ENCODE measurements around the gene ZSWIM3. TPM values are rescaled to one million over a fixed set of nuclear protein-coding genes. Genes with fewer than 3 reads are reported as not detected.
A peak's percentile ranks its signal among the peaks of the same experiment; 100 is the strongest.

The ZSWIM3 gene
- total and polyA plus RNA-seq, 2 of the 13 experiments (the other 11 are each of a cell fraction or from before 2014, with no cell fraction given): 5.2 to 5.8 TPM

- Histone ChIP-seq H3K27me3 (ENCODE audit: control insufficient read depth in 1 of 2, insufficient read depth in 2 of 2, low read length in 2 of 2) (no peaks in the 10 kb centered on the region), H3K4me3 (replicated peaks in 1 of 3; ENCODE audit: insufficient read depth in 1 of 3, low read depth in 2 of 3, low read length in 3 of 3) (no peak overlapping the region), H3K4me2 (ENCODE audit: low read depth, low read length) (peak overlapping the region; percentile 4; the same call in 1 of the 2 replicates), H3K4me1 (ENCODE audit: insufficient read depth, low read length) (peaks cover 50% of the 10 kb centered on the region), H3K27ac (ENCODE audit: extremely low read length, insufficient read depth, low read length) (peak overlapping the region; percentile 21), H3K9ac (ENCODE audit: insufficient read depth, low read depth, low read length) (no peak overlapping the region), H3K9me3 (ENCODE audit: low read length) (no peaks in the 10 kb centered on the region), H4K20me1 (ENCODE audit: insufficient read depth, low read length) (no peaks in the 10 kb centered on the region), H2AFZ (ENCODE audit: low read length) (no peak overlapping the region), H3K36me3 (replicated peaks in 1 of 2; ENCODE audit: control insufficient read depth in 1 of 2, insufficient read depth in 2 of 2, low read length in 2 of 2) (no peaks in the 10 kb centered on the region), H3K79me2 (ENCODE audit: insufficient read depth, low read length) (no peaks in the 10 kb centered on the region)
- DNase-seq (ENCODE audit: low spot score) (peak; percentile 87), FAIRE-seq (peak; percentile 21), ATAC-seq (peak; percentile 67)
- ChIA-PET POLR2A (interaction anchor here (1.0 to 8.8 kb wide), 12 partner anchors 9 to 64 kb away, joined by 4 to 164 read pairs (median 10); partner anchors contain the start of genes CTSA, NEURL2, PCIF1 and SPATA25), CTCF (ENCODE audit: low intra/inter-chr PET ratio, low total read pairs) (no interaction called here)
- in situ Hi-C loops (cut with HindIII; ENCODE audit: extremely low pct_ligation_motif_present, low pct_unique_long_range_greater_than_20kb) (no loop called here), intact Hi-C loops (cut with micrococcal nuclease; ENCODE audit: unreplicated experiment) (loop anchor here (1.0 kb wide), 1 partner anchor 14 kb away; the partner anchor contains the start of genes CTSA and NEURL2)
- BruUV-seq (replicated peaks): no TSS peak
- WGBS (ENCODE audit: low lambda C conversion rate): 37% methylated on average over 8 of the region's 8 CpGs
- no peak for TF ChIP-seq XRCC5 (optimal IDR thresholded peaks at IDR 0.05; ENCODE audit: low read length)
- TF ChIP-seq ZNF615 (CRISPR knock-in tag; IDR thresholded peaks at IDR 0.05; ENCODE audit: borderline replicate concordance): 0 out of 2 replicates have a peak, but pooled peaks have one; percentile 28
- TF ChIP-seq ZNF841 (CRISPR knock-in tag; IDR thresholded peaks at IDR 0.05; ENCODE audit: borderline replicate concordance): no peak
- no peak for TF ChIP-seq FOXP4 (CRISPR knock-in tag; IDR thresholded peaks at IDR 0.05)
- no peak for TF ChIP-seq NR3C1 (CRISPR knock-in tag; IDR thresholded peaks at IDR 0.05)
- TF ChIP-seq TRIM22 (IDR thresholded peaks at IDR 0.05): no peak
- TF ChIP-seq, protein P1, sequence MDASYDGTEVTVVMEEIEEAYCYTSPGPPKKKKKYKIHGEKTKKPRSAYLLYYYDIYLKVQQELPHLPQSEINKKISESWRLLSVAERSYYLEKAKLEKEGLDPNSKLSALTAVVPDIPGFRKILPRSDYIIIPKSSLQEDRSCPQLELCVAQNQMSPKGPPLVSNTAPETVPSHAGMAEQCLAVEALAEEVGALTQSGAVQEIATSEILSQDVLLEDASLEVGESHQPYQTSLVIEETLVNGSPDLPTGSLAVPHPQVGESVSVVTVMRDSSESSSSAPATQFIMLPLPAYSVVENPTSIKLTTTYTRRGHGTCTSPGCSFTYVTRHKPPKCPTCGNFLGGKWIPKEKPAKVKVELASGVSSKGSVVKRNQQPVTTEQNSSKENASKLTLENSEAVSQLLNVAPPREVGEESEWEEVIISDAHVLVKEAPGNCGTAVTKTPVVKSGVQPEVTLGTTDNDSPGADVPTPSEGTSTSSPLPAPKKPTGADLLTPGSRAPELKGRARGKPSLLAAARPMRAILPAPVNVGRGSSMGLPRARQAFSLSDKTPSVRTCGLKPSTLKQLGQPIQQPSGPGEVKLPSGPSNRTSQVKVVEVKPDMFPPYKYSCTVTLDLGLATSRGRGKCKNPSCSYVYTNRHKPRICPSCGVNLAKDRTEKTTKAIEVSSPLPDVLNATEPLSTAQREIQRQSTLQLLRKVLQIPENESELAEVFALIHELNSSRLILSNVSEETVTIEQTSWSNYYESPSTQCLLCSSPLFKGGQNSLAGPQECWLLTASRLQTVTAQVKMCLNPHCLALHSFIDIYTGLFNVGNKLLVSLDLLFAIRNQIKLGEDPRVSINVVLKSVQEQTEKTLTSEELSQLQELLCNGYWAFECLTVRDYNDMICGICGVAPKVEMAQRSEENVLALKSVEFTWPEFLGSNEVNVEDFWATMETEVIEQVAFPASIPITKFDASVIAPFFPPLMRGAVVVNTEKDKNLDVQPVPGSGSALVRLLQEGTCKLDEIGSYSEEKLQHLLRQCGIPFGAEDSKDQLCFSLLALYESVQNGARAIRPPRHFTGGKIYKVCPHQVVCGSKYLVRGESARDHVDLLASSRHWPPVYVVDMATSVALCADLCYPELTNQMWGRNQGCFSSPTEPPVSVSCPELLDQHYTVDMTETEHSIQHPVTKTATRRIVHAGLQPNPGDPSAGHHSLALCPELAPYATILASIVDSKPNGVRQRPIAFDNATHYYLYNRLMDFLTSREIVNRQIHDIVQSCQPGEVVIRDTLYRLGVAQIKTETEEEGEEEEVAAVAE (CRISPR knock-in tag; IDR thresholded peaks at IDR 0.05; ENCODE audit: borderline replicate concordance): no peak
- TF ChIP-seq ZNF296 (CRISPR knock-in tag; conservative IDR thresholded peaks at IDR 0.05): no peak
- TF ChIP-seq, protein P2, sequence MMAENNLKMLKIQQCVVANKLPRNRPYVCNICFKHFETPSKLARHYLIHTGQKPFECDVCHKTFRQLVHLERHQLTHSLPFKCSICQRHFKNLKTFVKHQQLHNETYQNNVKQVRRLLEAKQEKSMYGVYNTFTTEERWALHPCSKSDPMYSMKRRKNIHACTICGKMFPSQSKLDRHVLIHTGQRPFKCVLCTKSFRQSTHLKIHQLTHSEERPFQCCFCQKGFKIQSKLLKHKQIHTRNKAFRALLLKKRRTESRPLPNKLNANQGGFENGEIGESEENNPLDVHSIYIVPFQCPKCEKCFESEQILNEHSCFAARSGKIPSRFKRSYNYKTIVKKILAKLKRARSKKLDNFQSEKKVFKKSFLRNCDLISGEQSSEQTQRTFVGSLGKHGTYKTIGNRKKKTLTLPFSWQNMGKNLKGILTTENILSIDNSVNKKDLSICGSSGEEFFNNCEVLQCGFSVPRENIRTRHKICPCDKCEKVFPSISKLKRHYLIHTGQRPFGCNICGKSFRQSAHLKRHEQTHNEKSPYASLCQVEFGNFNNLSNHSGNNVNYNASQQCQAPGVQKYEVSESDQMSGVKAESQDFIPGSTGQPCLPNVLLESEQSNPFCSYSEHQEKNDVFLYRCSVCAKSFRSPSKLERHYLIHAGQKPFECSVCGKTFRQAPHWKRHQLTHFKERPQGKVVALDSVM (CRISPR knock-in tag; IDR thresholded peaks at IDR 0.05): peak; percentile 76
- TF ChIP-seq NRL (CRISPR knock-in tag; IDR thresholded peaks at IDR 0.05; ENCODE audit: borderline replicate concordance): no peak
- TF ChIP-seq, protein P3, sequence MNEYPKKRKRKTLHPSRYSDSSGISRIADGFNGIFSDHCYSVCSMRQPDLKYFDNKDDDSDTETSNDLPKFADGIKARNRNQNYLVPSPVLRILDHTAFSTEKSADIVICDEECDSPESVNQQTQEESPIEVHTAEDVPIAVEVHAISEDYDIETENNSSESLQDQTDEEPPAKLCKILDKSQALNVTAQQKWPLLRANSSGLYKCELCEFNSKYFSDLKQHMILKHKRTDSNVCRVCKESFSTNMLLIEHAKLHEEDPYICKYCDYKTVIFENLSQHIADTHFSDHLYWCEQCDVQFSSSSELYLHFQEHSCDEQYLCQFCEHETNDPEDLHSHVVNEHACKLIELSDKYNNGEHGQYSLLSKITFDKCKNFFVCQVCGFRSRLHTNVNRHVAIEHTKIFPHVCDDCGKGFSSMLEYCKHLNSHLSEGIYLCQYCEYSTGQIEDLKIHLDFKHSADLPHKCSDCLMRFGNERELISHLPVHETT (CRISPR knock-in tag; conservative IDR thresholded peaks at IDR 0.05): no peak
- TF ChIP-seq DMAP1 (CRISPR knock-in tag; IDR thresholded peaks at IDR 0.05): no peak
- TF ChIP-seq NAIF1 (CRISPR knock-in tag; IDR thresholded peaks at IDR 0.05; ENCODE audit: borderline replicate concordance): no peak
Observed at GRCh38 chr20:45905505-45906079, 48.2 kb downstream of the ZSWIM3 start.

Data from HepG2 (cell line).